Upper lobe of left lung (tissue), 6 donors: ENCODE results near the gene PCDHGA6. TPM values are rescaled to one million over a fixed set of nuclear protein-coding genes. Genes with fewer than 3 reads are reported as not detected.
A peak's percentile ranks its signal among the peaks of the same experiment; 100 is the strongest.
"Not testable (repeated sequence)": the region's sequence is repeated elsewhere in the genome, so short reads cannot be mapped to it uniquely, and the experiment has no call there.

Experiments used
- ATAC-seq, 2 donors: fragments of 200-7000 bp; cut with Tn5 transposase; one replicate each; pipeline ENCODE4 v1.9.1; 2022; ENCODE audit warnings: mild to moderate bottlenecking in 2 of 2, moderate library complexity in 2 of 2; ENCODE audit not compliant: low FRiP score in 2 of 2
- DNase-seq, 2 donors: peaks; one replicate each; pipeline ENCODE4 v3.0.0-alpha.2; 2019 to 2020
- H3K27ac ChIP-seq, 4 donors: fragments of 200-600 bp; sonication (generic); one replicate each; pipeline ENCODE4 v1.5.1; 2016 to 2019
- H3K27me3 ChIP-seq, 4 donors: fragments of 200-600 bp; sonication (generic); one replicate each; pipeline ENCODE4 v1.5.1; 2017 to 2019
- H3K36me3 ChIP-seq, 4 donors: fragments of 200-600 bp; sonication (generic); one replicate each; pipeline ENCODE4 v1.5.1; 2016 to 2019
- H3K4me1 ChIP-seq, 4 donors: fragments of 200-600 bp; sonication (generic); one replicate each; pipeline ENCODE4 v1.5.1; 2018 to 2019
- H3K4me3 ChIP-seq, 4 donors: fragments of 200-600 bp; sonication (generic); one replicate each; pipeline ENCODE4 v1.5.1; 2017 to 2019; ENCODE audit warnings: mild to moderate bottlenecking in 2 of 4, moderate library complexity in 1 of 4
- H3K9me3 ChIP-seq, 4 donors: fragments of 200-600 bp; sonication (generic); one replicate each; pipeline ENCODE4 v1.5.1; 2018 to 2019
- EP300 ChIP-seq, 4 donors: sonication (generic); formaldehyde crosslinking; IDR thresholded peaks; one replicate each; pipeline ENCODE4 v1.5.1; 2017; ENCODE audit warnings: antibody characterized with exemption in 4 of 4, control low read depth in 2 of 4
- POLR2A ChIP-seq, 4 donors: fragments of 450-650 bp; IDR thresholded peaks; one replicate each; pipeline ENCODE4 v1.5.1; 2016 to 2017; ENCODE audit warnings: antibody characterized with exemption in 4 of 4, mild to moderate bottlenecking in 2 of 4
- POLR2AphosphoS5 ChIP-seq, 2 donors: sonication (generic); formaldehyde crosslinking; IDR thresholded peaks; one replicate each; pipeline ENCODE4 v1.5.1; 2017; ENCODE audit warnings: antibody characterized with exemption in 2 of 2
- WGBS, 2 donors: methylation state at CpG; one replicate each; pipeline ENCODE4 v1.1.5; 2017 to 2018; 5-methylcytosine and 5-hydroxymethylcytosine counted together
- total RNA-seq, 6 donors: library from RNA; depleted of rRNA in 4 of 6; stranded (reverse); fragments of >200 nt in 4 of 6; gene quantifications; one replicate each; pipeline versions ENCODE4 v1.1.0 to v1.2.1, GENCODE V29; 2016 to 2021
- TF ChIP-seq, protein P1 (sequence below), 6 experiments: fragments of 450-650 bp in 4 of 6; fragments of 200-600 bp in 2 of 6; sonication (generic) in 2 of 6; IDR thresholded peaks; one replicate each; pipeline ENCODE4 v1.5.1; 2016 to 2019; ENCODE audit warnings: antibody characterized with exemption in 6 of 6
- donor health status: DM: no; HTN: no; CAD: no; lungs with moderate emphysema.
- donor health status: DM: no; HTN: yes; CAD: no; lungs with severe emphysema.

PCDHGA6 gene
- total RNA-seq, 6 donors from 2014 or later, result 1.7 to 7.3 (median 3.6) TPM

DNA sequence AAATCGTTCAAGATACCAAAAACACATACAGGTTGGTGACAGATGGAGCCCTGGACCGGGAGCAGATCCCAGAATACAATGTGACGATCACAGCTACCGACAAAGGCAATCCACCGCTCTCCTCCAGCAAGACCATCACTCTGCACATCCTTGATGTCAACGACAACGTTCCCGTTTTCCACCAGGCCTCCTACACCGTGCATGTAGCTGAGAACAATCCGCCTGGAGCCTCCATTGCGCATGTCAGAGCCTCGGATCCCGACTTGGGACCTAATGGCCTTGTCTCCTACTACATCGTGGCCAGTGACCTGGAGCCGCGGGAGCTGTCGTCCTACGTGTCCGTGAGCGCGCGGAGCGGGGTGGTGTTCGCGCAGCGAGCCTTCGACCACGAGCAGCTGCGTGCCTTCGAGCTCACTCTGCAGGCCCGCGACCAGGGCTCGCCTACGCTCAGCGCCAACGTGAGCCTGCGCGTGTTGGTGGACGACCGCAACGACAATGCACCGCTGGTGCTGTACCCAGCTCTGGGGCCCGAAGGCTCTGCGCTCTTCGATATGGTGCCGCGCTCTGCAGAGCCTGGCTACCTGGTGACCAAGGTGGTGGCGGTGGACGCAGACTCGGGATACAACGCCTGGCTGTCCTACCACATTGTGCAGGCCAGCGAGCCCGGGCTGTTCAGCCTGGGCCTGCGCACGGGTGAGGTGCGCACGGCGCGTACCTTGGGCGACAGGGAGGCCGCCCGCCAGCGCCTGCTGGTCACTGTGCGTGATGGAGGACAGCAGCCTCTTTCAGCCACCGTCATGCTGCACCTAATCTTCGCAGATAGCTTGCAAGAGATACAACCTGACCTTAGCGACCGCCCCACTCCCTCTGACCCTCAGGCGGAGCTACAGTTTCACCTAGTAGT is 1.9 kb upstream of the PCDHGA6 start:
- ATAC-seq, result no peak
- peaks cover 55 to 89% (median 79%) of the 10 kb centered on the region in 4 donors for H3K9me3 ChIP-seq
- H3K4me3 ChIP-seq, result no peak overlapping the region
- H3K27ac ChIP-seq, result no peak overlapping the region
- H3K36me3 ChIP-seq, result no peaks in the 10 kb centered on the region
- TF ChIP-seq POLR2A (IDR thresholded peaks at IDR 0.05) (no peak), POLR2AphosphoS5 (IDR thresholded peaks at IDR 0.05) (no peak), EP300 (IDR thresholded peaks at IDR 0.05) (no peak)
- TF ChIP-seq, protein P1, sequence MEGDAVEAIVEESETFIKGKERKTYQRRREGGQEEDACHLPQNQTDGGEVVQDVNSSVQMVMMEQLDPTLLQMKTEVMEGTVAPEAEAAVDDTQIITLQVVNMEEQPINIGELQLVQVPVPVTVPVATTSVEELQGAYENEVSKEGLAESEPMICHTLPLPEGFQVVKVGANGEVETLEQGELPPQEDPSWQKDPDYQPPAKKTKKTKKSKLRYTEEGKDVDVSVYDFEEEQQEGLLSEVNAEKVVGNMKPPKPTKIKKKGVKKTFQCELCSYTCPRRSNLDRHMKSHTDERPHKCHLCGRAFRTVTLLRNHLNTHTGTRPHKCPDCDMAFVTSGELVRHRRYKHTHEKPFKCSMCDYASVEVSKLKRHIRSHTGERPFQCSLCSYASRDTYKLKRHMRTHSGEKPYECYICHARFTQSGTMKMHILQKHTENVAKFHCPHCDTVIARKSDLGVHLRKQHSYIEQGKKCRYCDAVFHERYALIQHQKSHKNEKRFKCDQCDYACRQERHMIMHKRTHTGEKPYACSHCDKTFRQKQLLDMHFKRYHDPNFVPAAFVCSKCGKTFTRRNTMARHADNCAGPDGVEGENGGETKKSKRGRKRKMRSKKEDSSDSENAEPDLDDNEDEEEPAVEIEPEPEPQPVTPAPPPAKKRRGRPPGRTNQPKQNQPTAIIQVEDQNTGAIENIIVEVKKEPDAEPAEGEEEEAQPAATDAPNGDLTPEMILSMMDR (IDR thresholded peaks at IDR 0.05), result no peak
- WGBS, 2 donors, result 33 to 36% methylated on average over 32 to 50 of the region's 69 CpGs
- peak in 1 of 2 donors; percentile 73 for DNase-seq
- peaks cover 0 to 3% (median 0%) of the 10 kb centered on the region in 4 donors for H3K27me3 ChIP-seq
- no peaks in the 10 kb centered on the region for H3K4me1 ChIP-seq

DNA sequence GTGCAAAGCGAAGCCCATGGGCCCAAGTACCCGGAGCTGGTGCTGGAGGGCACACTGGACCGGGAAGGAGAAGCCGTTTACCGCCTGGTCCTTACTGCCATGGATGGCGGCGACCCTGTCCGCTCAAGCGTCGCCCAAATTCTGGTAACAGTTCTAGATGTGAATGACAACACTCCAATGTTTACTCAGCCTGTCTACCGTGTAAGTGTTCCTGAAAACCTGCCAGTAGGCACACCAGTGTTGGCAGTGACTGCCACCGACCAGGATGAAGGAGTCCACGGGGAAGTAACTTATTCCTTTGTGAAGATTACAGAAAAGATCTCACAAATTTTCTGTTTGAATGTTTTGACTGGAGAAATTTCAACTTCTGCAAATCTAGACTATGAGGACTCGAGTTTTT is 936 bp downstream of the PCDHGA6 start:
- peaks cover 68 to 83% (median 82%) of the 10 kb centered on the region in 4 donors for H3K9me3 ChIP-seq
- no peak for TF ChIP-seq POLR2A (IDR thresholded peaks at IDR 0.05)
- TF ChIP-seq, protein P1 (IDR thresholded peaks at IDR 0.05), result no peak
- no peak for TF ChIP-seq EP300 (IDR thresholded peaks at IDR 0.05)
- no peak for TF ChIP-seq POLR2AphosphoS5 (IDR thresholded peaks at IDR 0.05)
- H3K27ac ChIP-seq, result no peak overlapping the region
- H3K27me3 ChIP-seq, result no peaks in the 10 kb centered on the region
- ATAC-seq, result no peak
- no peaks in the 10 kb centered on the region for H3K36me3 ChIP-seq
- 57 to 65% methylated on average over 6 to 14 of the region's 14 CpGs for WGBS, 2 donors
- DNase-seq, result peak in 1 of 2 donors; percentile 32
- H3K4me1 ChIP-seq, result no peaks in the 10 kb centered on the region
- H3K4me3 ChIP-seq, result no peak overlapping the region

DNA sequence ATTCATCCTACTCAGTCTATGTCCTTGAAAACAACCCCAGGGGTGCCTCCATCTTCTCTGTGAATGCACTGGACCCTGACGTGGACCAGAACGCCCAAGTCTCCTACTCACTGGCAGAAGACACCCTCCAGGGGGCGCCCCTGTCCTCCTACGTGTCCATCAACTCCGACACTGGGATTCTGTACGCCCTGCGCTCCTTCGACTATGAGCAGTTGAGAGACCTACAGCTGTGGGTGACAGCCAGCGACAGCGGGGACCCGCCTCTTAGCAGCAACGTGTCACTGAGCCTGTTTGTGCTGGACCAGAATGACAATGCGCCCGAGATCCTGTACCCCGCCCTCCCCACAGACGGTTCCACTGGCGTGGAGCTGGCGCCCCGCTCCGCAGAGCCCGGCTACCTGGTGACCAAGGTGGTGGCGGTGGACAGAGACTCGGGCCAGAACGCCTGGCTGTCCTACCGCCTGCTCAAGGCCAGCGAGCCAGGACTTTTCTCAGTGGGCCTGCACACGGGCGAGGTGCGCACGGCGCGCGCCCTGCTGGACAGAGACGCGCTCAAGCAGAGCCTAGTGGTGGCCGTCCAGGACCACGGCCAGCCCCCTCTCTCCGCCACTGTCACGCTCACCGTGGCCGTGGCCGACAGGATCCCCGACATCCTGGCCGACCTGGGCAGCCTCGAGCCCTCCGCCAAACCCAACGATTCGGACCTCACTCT is 1.9 kb downstream of the PCDHGA6 start:
- H3K27me3 ChIP-seq, H3K27ac ChIP-seq, H3K4me1 ChIP-seq, H3K36me3 ChIP-seq, H3K4me3 ChIP-seq: not testable (repeated sequence)
- DNase-seq (peak in 1 of 2 donors; percentile 53), ATAC-seq (peak in 1 of 2 donors; percentile 11)
- peaks cover 65 to 78% (median 74%) of the 10 kb centered on the region in 4 donors for H3K9me3 ChIP-seq
- WGBS, 2 donors, result 42 to 47% methylated on average over 10 to 19 of the region's 48 CpGs

DNA sequence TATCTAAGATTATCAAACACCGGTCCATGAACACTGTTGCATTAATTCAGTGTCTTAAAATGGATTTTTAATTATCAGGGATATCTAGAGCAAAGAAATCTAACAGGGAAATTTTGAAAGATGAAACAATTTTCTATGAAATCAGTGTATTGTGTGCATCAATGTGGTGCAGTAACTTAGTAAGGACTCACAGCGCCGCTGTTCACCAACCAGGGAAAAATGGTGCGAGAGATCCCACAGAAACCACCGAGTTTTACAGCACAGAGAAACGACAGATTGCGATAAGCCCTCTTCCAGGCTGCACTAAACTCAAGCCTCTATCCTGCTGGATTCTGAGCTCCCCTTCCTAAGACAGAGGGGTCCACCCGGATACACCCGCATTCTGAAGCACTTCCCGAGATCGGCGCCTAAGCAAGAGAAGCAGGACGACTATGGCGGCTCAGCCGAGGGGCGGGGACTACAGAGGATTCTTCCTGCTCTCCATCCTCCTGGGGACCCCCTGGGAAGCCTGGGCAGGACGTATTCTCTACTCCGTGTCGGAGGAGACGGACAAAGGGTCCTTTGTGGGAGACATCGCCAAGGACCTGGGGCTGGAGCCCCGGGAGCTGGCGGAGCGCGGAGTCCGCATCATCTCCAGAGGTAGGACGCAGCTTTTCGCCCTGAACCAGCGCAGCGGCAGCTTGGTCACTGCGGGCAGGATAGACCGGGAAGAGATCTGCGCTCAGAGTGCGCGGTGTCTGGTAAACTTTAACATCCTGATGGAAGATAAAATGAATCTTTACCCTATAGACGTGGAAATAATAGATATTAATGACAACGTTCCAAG is 9.0 kb downstream of the PCDHGA6 start, which contains the start of gene PCDHGA7:
Gene PCDHGA7 (plus strand): TSS at position 274 of the 826 bp plus-strand sequence. CDS start 158 bp downstream, at position 432.
- Histone ChIP-seq H3K27ac (no peak within 1 kb of the TSS), H3K9me3 (peaks cover 40 to 74% (median 60%) of the 10 kb centered on the region in 4 donors), H3K4me3 (peak within 1 kb of the TSS in 3 of 4 donors; percentile 9 to 34 (median 29)), H3K36me3 (no peaks in the 10 kb centered on the region), H3K4me1 (no peaks in the 10 kb centered on the region), H3K27me3 (no peaks in the 10 kb centered on the region)
- DNase-seq (no peak), ATAC-seq (peak in 1 of 2 donors; percentile 34)
- TF ChIP-seq EP300 (IDR thresholded peaks at IDR 0.05) (no peak), POLR2A (IDR thresholded peaks at IDR 0.05) (no peak), POLR2AphosphoS5 (IDR thresholded peaks at IDR 0.05) (no peak)
- TF ChIP-seq, protein P1 (IDR thresholded peaks at IDR 0.05), result no peak
- WGBS, 2 donors, result 10 to 30% methylated on average over 14 to 37 of the region's 37 CpGs
